HCT116 (cell line): ENCODE data around the gene TBL2. TPM values are rescaled to one million over a fixed set of nuclear protein-coding genes. Genes with fewer than 3 reads are reported as not detected.

Source experiments
- ATAC-seq: fragments of 200-7000 bp; cut with Tn5 transposase; 2 replicates; pipeline ENCODE4 v1.9.1; 2020; ENCODE audit warnings: mild to moderate bottlenecking, moderate library complexity
- BruUV-seq: library from RNA; stranded (reverse); fragments of 400-500 nt; replicated peaks from 2 replicates; lab custom pipeline; 2021; lab: Mats Ljungman, UMichigan
- CTCF ChIA-PET: fragments of 300-600 bp; sonication (Branson Sonifier 250); formaldehyde crosslinking; loops from one replicate; lab custom pipeline; 2021; ENCODE audit warnings: antibody characterized with exemption; lab: Charles Lee
- POLR2A ChIA-PET: fragments of 300-600, 350-600 bp; sonication (Branson Sonifier 250); formaldehyde crosslinking; loops from one replicate; lab custom pipeline; 2021; ENCODE audit warnings: antibody characterized with exemption; lab: Charles Lee
- RAD21 ChIA-PET, 2 experiments: fragments of 300-600 bp; sonication (Branson Sonifier 250); formaldehyde crosslinking; loops; one replicate each; lab custom pipeline; 2023; ENCODE audit warnings: low total read pairs in 2 of 2; ENCODE audit not compliant: uncharacterized antibody in 2 of 2, unreplicated experiment in 2 of 2, low non-redundant PET in 1 of 2; lab: Charles Lee
- DNase-seq: peaks from one replicate; pipeline ENCODE4 v3.0.0-alpha.2; 2010; ENCODE audit warnings: low read depth, low spot score
- H2AFZ ChIP-seq: fragments of 200-600 bp; shearing (Covaris generic), sonication (generic); 2 replicates; pipeline ENCODE4 v1.6.1; 2017; ENCODE audit warnings: low read depth, mixed run types, mixed read lengths, antibody characterized with exemption, low read length; ENCODE audit not compliant: poor library complexity, severe bottlenecking
- H3K27ac ChIP-seq: 2 replicates; pipeline ENCODE4 v1.5.1; 2012; ENCODE audit warnings: low read depth, low read length
- H3K27me3 ChIP-seq: fragments of 200-600 bp; sonication (generic); 2 replicates; pipeline ENCODE4 v1.6.1; 2016; ENCODE audit warnings: mixed run types, low read length, mixed read lengths; ENCODE audit not compliant: insufficient read depth
- H3K36me3 ChIP-seq, 2 experiments: fragments of 200-500 bp in 1 of 2; fragments of 200-600 bp in 1 of 2; sonication (Bioruptor generic) in 1 of 2; sonication (generic) in 1 of 2; 2 replicates each; pipeline versions ENCODE4 v1.5.1 to v1.6.1; 2014 to 2016; ENCODE audit warnings: low read length in 2 of 2, inconsistent platforms in 1 of 2, mixed read lengths in 1 of 2, mixed run types in 1 of 2; ENCODE audit not compliant: insufficient read depth in 2 of 2, control insufficient read depth in 1 of 2
- H3K4me1 ChIP-seq, 2 experiments: fragments of 200-600 bp in 1 of 2; sonication (generic) in 1 of 2; 2 replicates each; pipeline versions ENCODE4 v1.5.1 to v1.6.1; 2012 to 2017; ENCODE audit warnings: low read length in 2 of 2, inconsistent platforms in 1 of 2, mild to moderate bottlenecking in 1 of 2, mixed read lengths in 1 of 2, mixed run types in 1 of 2, moderate library complexity in 1 of 2; ENCODE audit not compliant: insufficient read depth in 2 of 2, control insufficient read depth in 1 of 2
- H3K4me2 ChIP-seq: fragments of 200-600 bp; sonication (generic); 2 replicates; pipeline ENCODE4 v1.6.1; 2017; ENCODE audit warnings: mixed run types, low read length, mixed read lengths
- H3K4me3 ChIP-seq, 2 experiments: fragments of 200-600 bp in 1 of 2; sonication (generic) in 1 of 2; replicated peaks in 1 of 2; 2 replicates each; pipeline ENCODE4 v1.5.1; 2011 to 2016; ENCODE audit warnings: low read length in 2 of 2, control low read depth in 1 of 2, low read depth in 1 of 2, mild to moderate bottlenecking in 1 of 2, mixed read lengths in 1 of 2, mixed run types in 1 of 2
- H3K79me2 ChIP-seq: fragments of 200-600 bp; sonication (generic); 2 replicates; pipeline ENCODE4 v1.6.1; 2017; ENCODE audit warnings: mild to moderate bottlenecking, mixed run types, low read length, moderate library complexity, mixed read lengths; ENCODE audit not compliant: insufficient read depth
- H3K9ac ChIP-seq: fragments of 200-600 bp; sonication (generic); 2 replicates; pipeline ENCODE4 v1.6.1; 2016; ENCODE audit warnings: low read length, mixed read lengths
- H3K9me2 ChIP-seq: fragments of 200-600 bp; sonication (generic), shearing (Covaris generic); 2 replicates; pipeline ENCODE4 v1.6.1; 2017; ENCODE audit warnings: mixed run types, mild to moderate bottlenecking, moderate library complexity; ENCODE audit not compliant: insufficient read depth
- H3K9me3 ChIP-seq, 2 experiments: fragments of 200-500 bp in 1 of 2; fragments of 200-600 bp in 1 of 2; sonication (Bioruptor generic) in 1 of 2; sonication (generic) in 1 of 2; 2 replicates each; pipeline ENCODE4 v1.6.1; 2014 to 2017; ENCODE audit warnings: low read length in 2 of 2, mixed read lengths in 2 of 2, inconsistent platforms in 1 of 2, low read depth in 1 of 2, mild to moderate bottlenecking in 1 of 2, mixed run types in 1 of 2, moderate library complexity in 1 of 2; ENCODE audit not compliant: control insufficient read depth in 1 of 2, insufficient read depth in 1 of 2
- H4K20me1 ChIP-seq: fragments of 200-600 bp; sonication (generic), shearing (Covaris generic); 2 replicates; pipeline ENCODE4 v1.6.1; 2017; ENCODE audit warnings: mixed run types, mild to moderate bottlenecking, moderate library complexity; ENCODE audit not compliant: insufficient read depth
- CBX3 ChIP-seq: IDR thresholded peaks from 2 replicates; pipeline ENCODE4 v1.6.1; 2012; ENCODE audit warnings: low read depth
- CEBPB ChIP-seq: IDR thresholded peaks from 2 replicates; pipeline ENCODE4 v1.6.1; 2012; ENCODE audit warnings: low read depth
- EZH2 ChIP-seq: fragments of 200-600 bp; sonication (generic); IDR thresholded peaks from 2 replicates; pipeline ENCODE4 v1.6.1; 2017; ENCODE audit warnings: antibody characterized with exemption, mixed run types
- JUND ChIP-seq: IDR thresholded peaks from 2 replicates; pipeline ENCODE4 v1.6.1; 2012
- POLR2A ChIP-seq: IDR thresholded peaks from 2 replicates; pipeline ENCODE4 v1.7.0; 2011; ENCODE audit warnings: borderline replicate concordance; ENCODE audit not compliant: insufficient read depth, insufficient read length; ENCODE audit errors: extremely low read depth
- POLR2AphosphoS5 ChIP-seq: IDR thresholded peaks from 2 replicates; pipeline ENCODE4 v1.6.1; 2011; ENCODE audit warnings: mild to moderate bottlenecking, low read depth, low read length, moderate library complexity
- SIN3A ChIP-seq: IDR thresholded peaks from 2 replicates; pipeline ENCODE4 v1.6.1; 2012; ENCODE audit warnings: low read depth
- TCF7L2 ChIP-seq: IDR thresholded peaks from 2 replicates; pipeline ENCODE4 v1.7.0; 2011; ENCODE audit warnings: borderline replicate concordance, inconsistent platforms; ENCODE audit not compliant: insufficient read depth, insufficient read length; ENCODE audit errors: extremely low read depth
- YY1 ChIP-seq: IDR thresholded peaks from 2 replicates; pipeline ENCODE4 v1.6.1; 2011; ENCODE audit warnings: low read length, low read depth, moderate library complexity, mild to moderate bottlenecking; ENCODE audit not compliant: insufficient replicate concordance; ENCODE audit errors: extremely low read depth
- ZFX ChIP-seq: fragments of 450-650 bp; IDR thresholded peaks from 2 replicates; pipeline ENCODE4 v1.6.1; 2017
- intact Hi-C: fragments of 100-400 bp; cut with micrococcal nuclease; formaldehyde crosslinking; loops from 2 replicates; pipeline ENCODE4 v1.10.0; 2022
- total RNA-seq: library from RNA; stranded (reverse); gene quantifications from one replicate; pipeline ENCODE4 v1.2.1, GENCODE V29; 2021; ENCODE audit not compliant: unreplicated experiment
- TF ChIP-seq, protein P1 (sequence below), 3 experiments: fragments of 200-600 bp in 1 of 3; sonication (generic) in 1 of 3; IDR thresholded peaks in 2 of 3; conservative IDR thresholded peaks in 1 of 3; 2 replicates each; pipeline ENCODE4 v1.5.1; 2012 to 2017; ENCODE audit warnings: low read depth in 2 of 3, low read length in 2 of 3, antibody characterized with exemption in 1 of 3, borderline replicate concordance in 1 of 3, control low read depth in 1 of 3, mild to moderate bottlenecking in 1 of 3, mixed read lengths in 1 of 3, mixed run types in 1 of 3, moderate library complexity in 1 of 3; ENCODE audit not compliant: insufficient read depth in 1 of 3
- TF ChIP-seq, protein P2 (sequence below): IDR thresholded peaks from 2 replicates; pipeline ENCODE4 v1.6.1; 2012

The TBL2 gene
- total RNA-seq, 1 experiment from 2014 or later = 55.0 TPM

DNA sequence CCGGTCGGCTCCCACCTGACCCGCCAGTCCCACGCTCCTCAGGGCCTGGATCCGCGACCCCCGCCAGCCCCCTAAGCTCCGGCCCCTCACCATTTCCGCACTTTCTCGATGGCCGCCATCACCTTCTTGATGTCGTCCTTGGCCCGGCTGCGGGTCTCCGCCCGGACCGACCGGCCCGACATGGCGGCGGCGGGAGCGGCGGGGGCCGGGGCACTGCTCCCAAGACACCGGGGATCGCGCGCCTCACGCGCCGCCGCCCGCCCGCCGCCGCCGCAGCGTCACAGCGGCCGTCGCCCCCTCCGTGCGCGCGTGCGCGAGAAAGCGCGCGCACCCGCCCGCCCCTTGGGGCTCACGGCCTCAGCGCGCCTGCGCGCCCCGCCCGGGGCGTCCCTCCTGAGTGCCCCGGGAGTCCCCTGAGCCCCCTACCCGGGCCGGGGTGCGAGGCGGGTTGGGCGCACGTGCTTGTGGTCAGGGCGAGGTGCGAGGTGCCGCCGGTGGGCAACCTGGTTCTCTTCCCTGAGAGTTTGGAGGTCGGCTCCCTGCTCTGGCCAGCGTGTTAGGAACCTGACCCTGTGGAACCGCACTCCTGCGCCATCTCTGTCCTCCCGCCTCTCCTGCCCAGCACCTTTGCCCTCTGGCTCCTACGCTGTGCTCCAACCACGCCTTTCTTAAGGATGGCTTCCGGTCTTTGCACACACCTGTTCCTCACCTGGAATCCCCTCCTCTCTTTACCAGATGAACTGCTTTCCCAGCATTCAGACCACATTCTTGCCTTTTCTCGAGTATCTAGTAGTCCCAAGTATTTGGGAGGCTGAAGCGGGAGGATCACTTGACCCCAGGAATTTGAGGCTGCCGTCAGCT is 20.8 kb downstream of the TBL2 start, which contains the start of gene BCL7B:
BCL7B (minus strand) TSS at position 294 of the 861 bp plus-strand sequence; CDS start at position 182, 112 bp downstream.
- Histone ChIP-seq H2AFZ (peak within 1 kb of the TSS; percentile 52), H3K36me3 (peaks cover 0 to 4% of the 10 kb centered on the region in 2 experiments; a peak in 3 of 4 replicates), H3K27me3 (no peaks in the 10 kb centered on the region), H3K9me3 (no peaks in the 10 kb centered on the region), H3K9me2 (no peaks in the 10 kb centered on the region), H3K79me2 (peaks cover 44% of the 10 kb centered on the region), H3K4me3 (peak within 1 kb of the TSS; percentile 94 to 99), H3K27ac (peak within 1 kb of the TSS; percentile 99), H3K9ac (peak within 1 kb of the TSS; percentile 89), H3K4me1 (peaks cover 16 to 35% of the 10 kb centered on the region in 2 experiments), H3K4me2 (peak within 1 kb of the TSS; percentile 90), H4K20me1 (no peaks in the 10 kb centered on the region)
- ChIA-PET POLR2A (interaction anchor here (0.8 to 1.0 kb wide), 2 partner anchors 9 to 10 kb away, joined by 3 read pairs; no protein-coding TSS in a partner anchor), CTCF (no interaction called here), RAD21 (no interaction called here)
- intact Hi-C loops = loop anchor here (1.0 kb wide), 1 partner anchor 35 kb away; the partner anchor contains the start of gene BAZ1B
- BruUV-seq = TSS peak; percentile 92
- ATAC-seq = peak; percentile 76
- peak; percentile 73 for TF ChIP-seq POLR2AphosphoS5
- TF ChIP-seq YY1 = no peak
- TF ChIP-seq CBX3 = peak; percentile 62; the same call in 1 of the 2 replicates
- peak; percentile 34; the same call in 1 of the 2 replicates for TF ChIP-seq ZFX
- peak; percentile 50 for TF ChIP-seq POLR2A
- TF ChIP-seq JUND = no peak
- TF ChIP-seq SIN3A = no peak
- TF ChIP-seq TCF7L2 = no peak
- TF ChIP-seq, protein P1, sequence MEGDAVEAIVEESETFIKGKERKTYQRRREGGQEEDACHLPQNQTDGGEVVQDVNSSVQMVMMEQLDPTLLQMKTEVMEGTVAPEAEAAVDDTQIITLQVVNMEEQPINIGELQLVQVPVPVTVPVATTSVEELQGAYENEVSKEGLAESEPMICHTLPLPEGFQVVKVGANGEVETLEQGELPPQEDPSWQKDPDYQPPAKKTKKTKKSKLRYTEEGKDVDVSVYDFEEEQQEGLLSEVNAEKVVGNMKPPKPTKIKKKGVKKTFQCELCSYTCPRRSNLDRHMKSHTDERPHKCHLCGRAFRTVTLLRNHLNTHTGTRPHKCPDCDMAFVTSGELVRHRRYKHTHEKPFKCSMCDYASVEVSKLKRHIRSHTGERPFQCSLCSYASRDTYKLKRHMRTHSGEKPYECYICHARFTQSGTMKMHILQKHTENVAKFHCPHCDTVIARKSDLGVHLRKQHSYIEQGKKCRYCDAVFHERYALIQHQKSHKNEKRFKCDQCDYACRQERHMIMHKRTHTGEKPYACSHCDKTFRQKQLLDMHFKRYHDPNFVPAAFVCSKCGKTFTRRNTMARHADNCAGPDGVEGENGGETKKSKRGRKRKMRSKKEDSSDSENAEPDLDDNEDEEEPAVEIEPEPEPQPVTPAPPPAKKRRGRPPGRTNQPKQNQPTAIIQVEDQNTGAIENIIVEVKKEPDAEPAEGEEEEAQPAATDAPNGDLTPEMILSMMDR (IDR thresholded peaks at IDR 0.05 in 2 of 3, conservative IDR thresholded peaks at IDR 0.05 in 1 of 3; ENCODE audit: borderline replicate concordance in 1 of 3, insufficient read depth in 1 of 3, low read depth in 2 of 3, low read length in 2 of 3) = no peak
- no peak for TF ChIP-seq EZH2
- TF ChIP-seq CEBPB = no peak
- TF ChIP-seq, protein P2, sequence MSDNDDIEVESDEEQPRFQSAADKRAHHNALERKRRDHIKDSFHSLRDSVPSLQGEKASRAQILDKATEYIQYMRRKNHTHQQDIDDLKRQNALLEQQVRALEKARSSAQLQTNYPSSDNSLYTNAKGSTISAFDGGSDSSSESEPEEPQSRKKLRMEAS = peak; percentile 96
- DNase-seq = peak; percentile 32
